HEK293T (cell line): Measurements from ENCODE around the gene RHBG.

Experiments used
- CTCF ChIA-PET: fragments of 350-600 bp; formaldehyde crosslinking; extraction: SDS; loops from one replicate; lab custom pipeline; 2021; ENCODE audit warnings: antibody characterized with exemption, inconsistent platforms; lab: Yijun Ruan, JAX
- POLR2A ChIA-PET: fragments of 350-600 bp; formaldehyde crosslinking; extraction: SDS; loops from one replicate; lab custom pipeline; 2020; ENCODE audit warnings: antibody characterized with exemption, inconsistent platforms; lab: Yijun Ruan, JAX
- DNase-seq: peaks from one replicate; pipeline ENCODE4 v3.0.0; 2012; ENCODE audit warnings: mixed read lengths; ENCODE audit errors: extremely low spot score
- ARNT ChIP-seq: fragments of 450-650 bp; IDR thresholded peaks from 2 replicates; pipeline ENCODE4 v1.6.1; 2017; ENCODE audit warnings: mild to moderate bottlenecking
- BHLHE40 ChIP-seq: fragments of 450-650 bp; IDR thresholded peaks from 2 replicates; pipeline ENCODE4 v1.6.1; 2016; ENCODE audit warnings: mild to moderate bottlenecking, moderate library complexity, borderline replicate concordance
- CTBP1 ChIP-seq: fragments of 450-650 bp; IDR thresholded peaks from 2 replicates; pipeline ENCODE4 v1.6.1; 2016; ENCODE audit warnings: borderline replicate concordance
- ELF4 ChIP-seq: fragments of 450-650 bp; IDR thresholded peaks from 2 replicates; pipeline ENCODE4 v1.6.1; 2017; ENCODE audit warnings: antibody characterized with exemption
- FOXA1 ChIP-seq: fragments of 450-650 bp; IDR thresholded peaks from 2 replicates; pipeline ENCODE4 v1.6.1; 2016; ENCODE audit warnings: mild to moderate bottlenecking
- FOXK2 ChIP-seq: fragments of 450-650 bp; IDR thresholded peaks from 2 replicates; pipeline ENCODE4 v1.6.1; 2016; ENCODE audit warnings: mild to moderate bottlenecking
- FOXM1 ChIP-seq: fragments of 450-650 bp; IDR thresholded peaks from 2 replicates; pipeline ENCODE4 v1.6.1; 2017; ENCODE audit warnings: mild to moderate bottlenecking, borderline replicate concordance
- HDGF ChIP-seq: fragments of 450-650 bp; IDR thresholded peaks from 2 replicates; pipeline ENCODE4 v1.6.1; 2017; ENCODE audit warnings: antibody characterized with exemption, borderline replicate concordance
- L3MBTL2 ChIP-seq: fragments of 450-650 bp; conservative IDR thresholded peaks from 2 replicates; pipeline ENCODE4 v1.6.1; 2016; ENCODE audit warnings: mild to moderate bottlenecking
- LEF1 ChIP-seq: fragments of 450-650 bp; IDR thresholded peaks from 2 replicates; pipeline ENCODE4 v1.6.1; 2017; ENCODE audit warnings: mild to moderate bottlenecking, borderline replicate concordance
- NFRKB ChIP-seq: fragments of 450-650 bp; IDR thresholded peaks from 2 replicates; pipeline ENCODE4 v1.6.1; 2016; ENCODE audit warnings: mild to moderate bottlenecking, moderate library complexity
- PKNOX1 ChIP-seq: fragments of 450-650 bp; IDR thresholded peaks from 2 replicates; pipeline ENCODE4 v1.6.1; 2016
- SP1 ChIP-seq: fragments of 450-650 bp; IDR thresholded peaks from 2 replicates; pipeline ENCODE4 v1.6.1; 2017
- SUZ12 ChIP-seq: fragments of 450-650 bp; IDR thresholded peaks from 2 replicates; pipeline ENCODE4 v1.6.1; 2016; ENCODE audit warnings: mild to moderate bottlenecking
- TARDBP ChIP-seq: fragments of 450-650 bp; IDR thresholded peaks from 2 replicates; pipeline ENCODE4 v1.6.1; 2016
- ZNF384 ChIP-seq: fragments of 450-650 bp; IDR thresholded peaks from 2 replicates; pipeline ENCODE4 v1.6.1; 2016

The RHBG gene

GRCh38 chr1:156390469-156391365 is 21.7 kb downstream of the RHBG start:
- ChIA-PET CTCF (interaction anchor here (2.9 kb wide), 1 partner anchor 55 kb away, joined by 10 read pairs; no protein-coding TSS in a partner anchor), POLR2A (no interaction called here)
- TF ChIP-seq NFRKB (no peak), FOXK2 (no peak), TARDBP (no peak)
- DNase-seq: no peak

- no peak for DNase-seq
- ChIA-PET CTCF (interaction anchor here (2.9 kb wide), 1 partner anchor 55 kb away, joined by 10 read pairs; no protein-coding TSS in a partner anchor), POLR2A (no interaction called here)
- TF ChIP-seq FOXK2 (no peak), FOXM1 (no peak), ZNF384 (no peak), HDGF (no peak), ELF4 (no peak)
Observed at GRCh38 chr1:156391366-156391677, 22.3 kb downstream of the RHBG start.

- TF ChIP-seq L3MBTL2: no peak
- TF ChIP-seq HDGF: no peak
- no peak for TF ChIP-seq CTBP1
- no peak for TF ChIP-seq PKNOX1
- no peak for TF ChIP-seq FOXA1
- TF ChIP-seq SP1: no peak
- no peak for TF ChIP-seq LEF1
- no peak for TF ChIP-seq ARNT
- no peak for TF ChIP-seq FOXM1
- TF ChIP-seq SUZ12: no peak
- no peak for TF ChIP-seq NFRKB
- no peak for TF ChIP-seq ELF4
- TF ChIP-seq ZNF384: no peak
- TF ChIP-seq TARDBP: no peak
- no peak for TF ChIP-seq FOXK2
- DNase-seq: no peak
- ChIA-PET POLR2A (no interaction called here), CTCF (interaction anchor here (0.8 to 2.9 kb wide), 2 partner anchors 54 kb away, joined by 4 to 10 read pairs; no protein-coding TSS in a partner anchor)
Observed at GRCh38 chr1:156391701-156392100, 22.7 kb downstream of the RHBG start.

- ChIA-PET POLR2A (no interaction called here), CTCF (interaction anchor here (0.8 kb wide), 1 partner anchor 53 kb away, joined by 4 read pairs; no protein-coding TSS in a partner anchor)
Observed at GRCh38 chr1:156392452-156392853, 23.4 kb downstream of the RHBG start.

GRCh38 chr1:156393095-156393494 is 24.1 kb downstream of the RHBG start:
- no peak for TF ChIP-seq ELF4
- TF ChIP-seq ARNT: no peak
- TF ChIP-seq FOXK2: no peak
- TF ChIP-seq FOXM1: no peak
- TF ChIP-seq L3MBTL2: no peak
- DNase-seq: no peak
- ChIA-PET CTCF (interaction anchor here (0.9 kb wide), 1 partner anchor 53 kb away, joined by 3 read pairs; no protein-coding TSS in a partner anchor), POLR2A (no interaction called here)

More at GRCh38 chr1:156392452-156392853, 23.4 kb downstream of the RHBG start:
- no peak for DNase-seq
- TF ChIP-seq BHLHE40 (no peak), ELF4 (no peak), FOXM1 (no peak)

- ChIA-PET CTCF (interaction anchor here (0.9 to 2.8 kb wide), 2 partner anchors 9 to 52 kb away, joined by 3 to 16 read pairs; no protein-coding TSS in a partner anchor), POLR2A (no interaction called here)
- no peak for DNase-seq
- TF ChIP-seq CTBP1 (no peak), SP1 (no peak)
Observed at GRCh38 chr1:156394082-156394481, 25.1 kb downstream of the RHBG start.

GRCh38 chr1:156394835-156395461 is 25.9 kb downstream of the RHBG start:
- POLR2A ChIA-PET: no interaction called here
- CTCF ChIA-PET: interaction anchor here (0.8 to 2.8 kb wide), 2 partner anchors 10 to 24 kb away, joined by 3 to 16 read pairs; no protein-coding TSS in a partner anchor
- no peak for TF ChIP-seq HDGF
- TF ChIP-seq LEF1: no peak
- no peak for TF ChIP-seq FOXM1
- TF ChIP-seq NFRKB: no peak
- no peak for TF ChIP-seq SP1
- no peak for TF ChIP-seq TARDBP
- TF ChIP-seq FOXA1: no peak
- no peak for TF ChIP-seq ZNF384
- no peak for TF ChIP-seq BHLHE40
- TF ChIP-seq ELF4: no peak
- no peak for TF ChIP-seq PKNOX1
- DNase-seq: no peak
